SK-N-SH treated with all-trans-retinoic acid at 6 μM for 48 hours (cell line): ENCODE measurements around the gene SFXN5.

ENCODE experiments used
- ATAC-seq: fragments of 200-7000 bp; cut with Tn5 transposase; 3 replicates; pipeline ENCODE4 v1.9.1; 2020; ENCODE audit warnings: mild to moderate bottlenecking, moderate library complexity
- ARNTL ChIP-seq: fragments of 450-650 bp; formaldehyde crosslinking; IDR thresholded peaks from 2 replicates; pipeline ENCODE4 v1.5.0; 2020; ENCODE audit warnings: low read depth, mild to moderate bottlenecking, moderate library complexity, borderline replicate concordance
- BACH2 ChIP-seq: fragments of 250-450 bp; sonication (Bioruptor Pico); IDR thresholded peaks from 2 replicates; pipeline ENCODE4 v1.9.0; 2021; ENCODE audit warnings: mild to moderate bottlenecking, borderline replicate concordance
- CSDC2 ChIP-seq: fragments of 250-450 bp; sonication (Bioruptor Pico); IDR thresholded peaks from 2 replicates; pipeline ENCODE4 v1.5.0; 2020; ENCODE audit warnings: mild to moderate bottlenecking, moderate library complexity
- CSRNP3 ChIP-seq: fragments of 250-450 bp; sonication (Bioruptor Pico); IDR thresholded peaks from 2 replicates; pipeline ENCODE4 v1.5.1; 2021; ENCODE audit warnings: mild to moderate bottlenecking, moderate library complexity
- ESRRG ChIP-seq: fragments of 250-450 bp; sonication (Bioruptor Pico); IDR thresholded peaks from 2 replicates; pipeline ENCODE4 v1.6.1; 2021; ENCODE audit warnings: mild to moderate bottlenecking
- GLIS3 ChIP-seq: fragments of 250-450 bp; sonication (Bioruptor Pico); IDR thresholded peaks from 2 replicates; pipeline ENCODE4 v1.5.0; 2020; ENCODE audit warnings: mild to moderate bottlenecking, moderate library complexity
- ISL1 ChIP-seq: fragments of 250-450 bp; sonication (Bioruptor Pico); IDR thresholded peaks from 2 replicates; pipeline ENCODE4 v2.1.2; 2022; ENCODE audit warnings: mild to moderate bottlenecking, moderate library complexity
- OSR1 ChIP-seq: fragments of 250-450 bp; sonication (Bioruptor Pico); IDR thresholded peaks from 2 replicates; pipeline ENCODE4 v1.8.0; 2022; ENCODE audit warnings: moderate library complexity, mild to moderate bottlenecking, inconsistent platforms
- POU6F1 ChIP-seq: fragments of 250-450 bp; sonication (Bioruptor Pico); IDR thresholded peaks from 2 replicates; pipeline ENCODE4 v1.8.0; 2021; ENCODE audit warnings: low read depth, mild to moderate bottlenecking, moderate library complexity, borderline replicate concordance
- PPARA ChIP-seq: fragments of 250-450 bp; sonication (Bioruptor Pico); IDR thresholded peaks from 2 replicates; pipeline ENCODE4 v1.5.0; 2020; ENCODE audit warnings: mild to moderate bottlenecking, borderline replicate concordance
- RARB ChIP-seq: fragments of 250-450 bp; sonication (Bioruptor Pico); IDR thresholded peaks from 2 replicates; pipeline ENCODE4 v1.8.0; 2021; ENCODE audit warnings: mild to moderate bottlenecking, moderate library complexity
- SNAI2 ChIP-seq: fragments of 250-450 bp; sonication (Bioruptor Pico); IDR thresholded peaks from 2 replicates; pipeline ENCODE4 v1.5.0; 2020; ENCODE audit warnings: mild to moderate bottlenecking, moderate library complexity
- TCF4 ChIP-seq: fragments of 250-450 bp; sonication (Bioruptor Pico); IDR thresholded peaks from 2 replicates; pipeline ENCODE4 v1.8.0; 2021; ENCODE audit warnings: mild to moderate bottlenecking, moderate library complexity, borderline replicate concordance
- TOX ChIP-seq: fragments of 250-450 bp; sonication (Bioruptor Pico); IDR thresholded peaks from 2 replicates; pipeline ENCODE4 v1.8.0; 2021; ENCODE audit warnings: mild to moderate bottlenecking, moderate library complexity, borderline replicate concordance
- TSHZ2 ChIP-seq: fragments of 250-450 bp; sonication (Bioruptor Pico); IDR thresholded peaks from 2 replicates; pipeline ENCODE4 v1.5.0; 2020; ENCODE audit warnings: mild to moderate bottlenecking, moderate library complexity
- ZC3H10 ChIP-seq: fragments of 250-450 bp; sonication (Bioruptor Pico); IDR thresholded peaks from 2 replicates; pipeline ENCODE4 v1.5.1; 2021; ENCODE audit warnings: mild to moderate bottlenecking, moderate library complexity
- ZFP3 ChIP-seq: fragments of 250-450 bp; sonication (Bioruptor Pico); IDR thresholded peaks from 2 replicates; pipeline ENCODE4 v1.5.0; 2020; ENCODE audit warnings: mild to moderate bottlenecking, moderate library complexity
- ZFP30 ChIP-seq: fragments of 450-650 bp; formaldehyde crosslinking; IDR thresholded peaks from 2 replicates; pipeline ENCODE4 v1.5.0; 2022; ENCODE audit warnings: mild to moderate bottlenecking, moderate library complexity
- ZNF565 ChIP-seq: fragments of 450-650 bp; formaldehyde crosslinking; conservative IDR thresholded peaks from 2 replicates; pipeline ENCODE4 v1.5.0; 2020; ENCODE audit warnings: low read depth, mild to moderate bottlenecking, moderate library complexity
- ZNF70 ChIP-seq: fragments of 450-650 bp; formaldehyde crosslinking; IDR thresholded peaks from 2 replicates; pipeline ENCODE4 v1.5.0; 2020; ENCODE audit warnings: mild to moderate bottlenecking, moderate library complexity
- ZNF8 ChIP-seq: fragments of 450-650 bp; formaldehyde crosslinking; IDR thresholded peaks from 2 replicates; pipeline ENCODE4 v1.5.0; 2020; ENCODE audit warnings: mild to moderate bottlenecking, moderate library complexity

The SFXN5 gene

GRCh38 chr2:72956936-72957335 is 114.6 kb downstream of the SFXN5 start (continued):
- TF ChIP-seq POU6F1 = no peak
- TF ChIP-seq ZNF565 = no peak
- no peak for TF ChIP-seq CSRNP3 (CRISPR knock-in tag)
- TF ChIP-seq ZNF70 (CRISPR knock-in tag) = no peak
- TF ChIP-seq TCF4 (CRISPR knock-in tag) = no peak
- no peak for TF ChIP-seq GLIS3 (CRISPR knock-in tag)
- no peak for TF ChIP-seq ESRRG (CRISPR knock-in tag)
- no peak for TF ChIP-seq ZNF8
- no peak for TF ChIP-seq OSR1
- TF ChIP-seq RARB (CRISPR knock-in tag) = no peak
- no peak for TF ChIP-seq ZFP30 (CRISPR knock-in tag)
- TF ChIP-seq ZC3H10 (CRISPR knock-in tag) = no peak
- no peak for TF ChIP-seq ZFP3 (CRISPR knock-in tag)
- TF ChIP-seq, all 23 proteins: peak for 0

GRCh38 chr2:72956050-72956395 is 115.5 kb downstream of the SFXN5 start:
- TF ChIP-seq OSR1 = no peak
- TF ChIP-seq CSDC2 (CRISPR knock-in tag) = no peak
- no peak for TF ChIP-seq SNAI2 (CRISPR knock-in tag)
- no peak for TF ChIP-seq BACH2
- TF ChIP-seq PPARA (CRISPR knock-in tag) = no peak
- TF ChIP-seq ARNTL = no peak
- TF ChIP-seq ZNF565 = no peak
- no peak for TF ChIP-seq TSHZ2 (CRISPR knock-in tag)
- no peak for TF ChIP-seq ZNF70 (CRISPR knock-in tag)
- no peak for TF ChIP-seq ZNF8
- no peak for TF ChIP-seq ESRRG (CRISPR knock-in tag)
- TF ChIP-seq CSRNP3 (CRISPR knock-in tag) = no peak
- TF ChIP-seq RARB (CRISPR knock-in tag) = no peak
- TF ChIP-seq TOX (CRISPR knock-in tag) = no peak
- no peak for TF ChIP-seq POU6F1
- no peak for TF ChIP-seq ZFP3 (CRISPR knock-in tag)
- TF ChIP-seq TCF4 (CRISPR knock-in tag) = no peak
- ATAC-seq = no peak

- no peak for ATAC-seq
- TF ChIP-seq BACH2 = no peak
- TF ChIP-seq OSR1 = no peak
- TF ChIP-seq ZNF70 (CRISPR knock-in tag) = no peak
- no peak for TF ChIP-seq SNAI2 (CRISPR knock-in tag)
- TF ChIP-seq ZC3H10 (CRISPR knock-in tag) = no peak
- TF ChIP-seq ZNF565 = no peak
- TF ChIP-seq ISL1 = no peak
- no peak for TF ChIP-seq PPARA (CRISPR knock-in tag)
Observed at GRCh38 chr2:72955228-72956049, 116.1 kb downstream of the SFXN5 start.
